ENCODE measurements around the gene DMPK. TPM values are rescaled to one million over a fixed set of nuclear protein-coding genes. Genes with fewer than 3 reads are reported as not detected.

DMPK gene
- total and polyA plus RNA-seq, 9 of the 15 experiments (the other 6 are each of a cell fraction or from before 2014, with no cell fraction given), result 0.24 to 31.3 (median 7.3) TPM

DNA sequence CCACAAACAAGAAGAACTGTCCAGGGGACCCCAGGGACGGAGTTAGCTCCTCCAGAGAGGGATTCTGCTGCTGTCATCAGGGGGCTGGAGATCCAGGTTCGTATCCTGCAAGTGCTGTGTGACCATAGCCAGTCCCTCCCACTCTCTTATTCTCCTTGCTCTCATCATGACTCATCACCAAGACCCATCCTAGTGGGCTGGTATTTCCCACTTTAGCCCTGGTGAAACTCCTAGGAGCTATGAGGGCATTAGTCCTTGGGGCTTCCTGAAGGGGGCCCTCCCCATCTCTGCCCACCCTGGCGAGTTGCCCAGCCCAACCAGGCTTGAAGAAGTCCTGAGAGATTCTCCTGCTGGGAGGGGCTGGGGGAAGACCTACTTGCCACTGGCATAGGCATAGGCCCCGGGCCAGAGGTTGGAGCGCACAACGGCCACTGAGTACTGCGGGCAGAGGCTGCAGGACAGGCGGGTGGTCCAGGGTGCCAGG, 17.8 kb upstream of the DMPK start (continued):
- TF ChIP-seq, protein P1, sequence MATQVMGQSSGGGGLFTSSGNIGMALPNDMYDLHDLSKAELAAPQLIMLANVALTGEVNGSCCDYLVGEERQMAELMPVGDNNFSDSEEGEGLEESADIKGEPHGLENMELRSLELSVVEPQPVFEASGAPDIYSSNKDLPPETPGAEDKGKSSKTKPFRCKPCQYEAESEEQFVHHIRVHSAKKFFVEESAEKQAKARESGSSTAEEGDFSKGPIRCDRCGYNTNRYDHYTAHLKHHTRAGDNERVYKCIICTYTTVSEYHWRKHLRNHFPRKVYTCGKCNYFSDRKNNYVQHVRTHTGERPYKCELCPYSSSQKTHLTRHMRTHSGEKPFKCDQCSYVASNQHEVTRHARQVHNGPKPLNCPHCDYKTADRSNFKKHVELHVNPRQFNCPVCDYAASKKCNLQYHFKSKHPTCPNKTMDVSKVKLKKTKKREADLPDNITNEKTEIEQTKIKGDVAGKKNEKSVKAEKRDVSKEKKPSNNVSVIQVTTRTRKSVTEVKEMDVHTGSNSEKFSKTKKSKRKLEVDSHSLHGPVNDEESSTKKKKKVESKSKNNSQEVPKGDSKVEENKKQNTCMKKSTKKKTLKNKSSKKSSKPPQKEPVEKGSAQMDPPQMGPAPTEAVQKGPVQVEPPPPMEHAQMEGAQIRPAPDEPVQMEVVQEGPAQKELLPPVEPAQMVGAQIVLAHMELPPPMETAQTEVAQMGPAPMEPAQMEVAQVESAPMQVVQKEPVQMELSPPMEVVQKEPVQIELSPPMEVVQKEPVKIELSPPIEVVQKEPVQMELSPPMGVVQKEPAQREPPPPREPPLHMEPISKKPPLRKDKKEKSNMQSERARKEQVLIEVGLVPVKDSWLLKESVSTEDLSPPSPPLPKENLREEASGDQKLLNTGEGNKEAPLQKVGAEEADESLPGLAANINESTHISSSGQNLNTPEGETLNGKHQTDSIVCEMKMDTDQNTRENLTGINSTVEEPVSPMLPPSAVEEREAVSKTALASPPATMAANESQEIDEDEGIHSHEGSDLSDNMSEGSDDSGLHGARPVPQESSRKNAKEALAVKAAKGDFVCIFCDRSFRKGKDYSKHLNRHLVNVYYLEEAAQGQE (IDR thresholded peaks at IDR 0.05; ENCODE audit: borderline replicate concordance), result no peak
- TF ChIP-seq, protein P1 (CRISPR knock-in tag; IDR thresholded peaks at IDR 0.05; ENCODE audit: low read depth), result no peak
- no peak for TF ChIP-seq ZNF23 (CRISPR knock-in tag; IDR thresholded peaks at IDR 0.05)
- TF ChIP-seq TEAD1 (CRISPR knock-in tag; IDR thresholded peaks at IDR 0.05), result no peak
- no peak for TF ChIP-seq ZNF780A (CRISPR knock-in tag; IDR thresholded peaks at IDR 0.05)
- TF ChIP-seq ZNF140 (CRISPR knock-in tag; IDR thresholded peaks at IDR 0.05), result no peak
- no peak for TF ChIP-seq TCF3 (CRISPR knock-in tag; IDR thresholded peaks at IDR 0.05)
- TF ChIP-seq, protein P2, sequence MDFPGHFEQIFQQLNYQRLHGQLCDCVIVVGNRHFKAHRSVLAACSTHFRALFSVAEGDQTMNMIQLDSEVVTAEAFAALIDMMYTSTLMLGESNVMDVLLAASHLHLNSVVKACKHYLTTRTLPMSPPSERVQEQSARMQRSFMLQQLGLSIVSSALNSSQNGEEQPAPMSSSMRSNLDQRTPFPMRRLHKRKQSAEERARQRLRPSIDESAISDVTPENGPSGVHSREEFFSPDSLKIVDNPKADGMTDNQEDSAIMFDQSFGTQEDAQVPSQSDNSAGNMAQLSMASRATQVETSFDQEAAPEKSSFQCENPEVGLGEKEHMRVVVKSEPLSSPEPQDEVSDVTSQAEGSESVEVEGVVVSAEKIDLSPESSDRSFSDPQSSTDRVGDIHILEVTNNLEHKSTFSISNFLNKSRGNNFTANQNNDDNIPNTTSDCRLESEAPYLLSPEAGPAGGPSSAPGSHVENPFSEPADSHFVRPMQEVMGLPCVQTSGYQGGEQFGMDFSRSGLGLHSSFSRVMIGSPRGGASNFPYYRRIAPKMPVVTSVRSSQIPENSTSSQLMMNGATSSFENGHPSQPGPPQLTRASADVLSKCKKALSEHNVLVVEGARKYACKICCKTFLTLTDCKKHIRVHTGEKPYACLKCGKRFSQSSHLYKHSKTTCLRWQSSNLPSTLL (IDR thresholded peaks at IDR 0.05), result no peak
- TF ChIP-seq HDAC2 (IDR thresholded peaks at IDR 0.05), result 0 out of 2 replicates have a peak, but pooled peaks have one; percentile 20
- no peak for TF ChIP-seq TSC22D4 (tag; IDR thresholded peaks at IDR 0.05)
- TF ChIP-seq MAFF (IDR thresholded peaks at IDR 0.05; ENCODE audit: low read length), result no peak
- TF ChIP-seq RBM14 (IDR thresholded peaks at IDR 0.05; ENCODE audit: borderline replicate concordance, insufficient read depth, low read depth, low read length), result no peak
- TF ChIP-seq CREB1 (IDR thresholded peaks at IDR 0.05), result no peak
- no peak for TF ChIP-seq CREB1 (CRISPR knock-in tag; IDR thresholded peaks at IDR 0.05)
- no peak for TF ChIP-seq HSF4 (CRISPR knock-in tag; IDR thresholded peaks at IDR 0.05; ENCODE audit: borderline replicate concordance)
- no peak for TF ChIP-seq SLC30A9 (CRISPR knock-in tag; IDR thresholded peaks at IDR 0.05)
- no peak for TF ChIP-seq CHD2 (IDR thresholded peaks at IDR 0.05; ENCODE audit: low read depth, low read length)
- no peak for TF ChIP-seq BHLHE40 (IDR thresholded peaks at IDR 0.05; ENCODE audit: low read length)
- no peak for TF ChIP-seq DPF2 (IDR thresholded peaks at IDR 0.05)
- TF ChIP-seq FOXK1 (CRISPR knock-in tag; IDR thresholded peaks at IDR 0.05; ENCODE audit: borderline replicate concordance), result no peak
- TF ChIP-seq PHF21A (IDR thresholded peaks at IDR 0.05; ENCODE audit: borderline replicate concordance, low read depth), result no peak
- TF ChIP-seq RB1 (IDR thresholded peaks at IDR 0.05; ENCODE audit: low read depth), result no peak
- TF ChIP-seq KDM5B (IDR thresholded peaks at IDR 0.05; ENCODE audit: insufficient replicate concordance, low read depth, low read length), result no peak

Measured in K562 (cell line).